ENCODE data around the gene HJURP.

- no peak for TF ChIP-seq CTCF (IDR thresholded peaks at IDR 0.05)
- no peak for TF ChIP-seq POLR2A (IDR thresholded peaks at IDR 0.05)
Observed at GRCh38 chr2:233792720-233793119, 61.6 kb downstream of the HJURP start.
